Measurements from ENCODE around the gene MRPL41. TPM values are rescaled to one million over a fixed set of nuclear protein-coding genes. Genes with fewer than 3 reads are reported as not detected.
A peak's percentile ranks its signal among the peaks of the same experiment; 100 is the strongest.
"Not testable (repeated sequence)": the region's sequence is repeated elsewhere in the genome, so short reads cannot be mapped to it uniquely, and the experiment has no call there.

The MRPL41 gene
- polyA plus RNA-seq, 5 donors = 9.1 to 30.5 (median 15.5) TPM

- DNase-seq = no peak
Measured at GRCh38 chr9:137520614-137521404, 30.9 kb upstream of the MRPL41 start.

GRCh38 chr9:137521405-137521985 is 30.2 kb upstream of the MRPL41 start:
- no peak for DNase-seq

GRCh38 chr9:137522746-137523455 is 28.8 kb upstream of the MRPL41 start:
- DNase-seq = no peak

- DNase-seq = no peak
Measured at GRCh38 chr9:137524161-137524980, 27.3 kb upstream of the MRPL41 start.

- DNase-seq = no peak
Measured at GRCh38 chr9:137524981-137525317, 26.7 kb upstream of the MRPL41 start.

GRCh38 chr9:137530331-137530730 is 21.3 kb upstream of the MRPL41 start:
- no peak for DNase-seq

- no peak for DNase-seq
Measured at GRCh38 chr9:137531099-137531765, 20.4 kb upstream of the MRPL41 start.

GRCh38 chr9:137532891-137533468 is 18.7 kb upstream of the MRPL41 start:
- DNase-seq = not testable (repeated sequence)

GRCh38 chr9:137534256-137535119 is 17.2 kb upstream of the MRPL41 start:
- peak; percentile 43 for DNase-seq

GRCh38 chr9:137535120-137535428 is 16.6 kb upstream of the MRPL41 start:
- no peak for DNase-seq

GRCh38 chr9:137536594-137537131 is 15.0 kb upstream of the MRPL41 start:
- not testable (repeated sequence) for DNase-seq

GRCh38 chr9:137538058-137538457 is 13.6 kb upstream of the MRPL41 start:
- no peak for DNase-seq

GRCh38 chr9:137540536-137540935 is 11.1 kb upstream of the MRPL41 start:
- DNase-seq = no peak

GRCh38 chr9:137542486-137542885 is 9.2 kb upstream of the MRPL41 start:
- DNase-seq = no peak

GRCh38 chr9:137543237-137543963 is 8.3 kb upstream of the MRPL41 start:
- DNase-seq = no peak

- no peak for DNase-seq
Measured at GRCh38 chr9:137544176-137544760, 7.4 kb upstream of the MRPL41 start.

GRCh38 chr9:137545123-137545522 is 6.6 kb upstream of the MRPL41 start:
- DNase-seq = no peak

GRCh38 chr9:137547687-137548543 is 3.8 kb upstream of the MRPL41 start:
- DNase-seq = no peak

Data from right lung (tissue), 5 donors.